ENCODE measurements around the gene SATB2.

DNA sequence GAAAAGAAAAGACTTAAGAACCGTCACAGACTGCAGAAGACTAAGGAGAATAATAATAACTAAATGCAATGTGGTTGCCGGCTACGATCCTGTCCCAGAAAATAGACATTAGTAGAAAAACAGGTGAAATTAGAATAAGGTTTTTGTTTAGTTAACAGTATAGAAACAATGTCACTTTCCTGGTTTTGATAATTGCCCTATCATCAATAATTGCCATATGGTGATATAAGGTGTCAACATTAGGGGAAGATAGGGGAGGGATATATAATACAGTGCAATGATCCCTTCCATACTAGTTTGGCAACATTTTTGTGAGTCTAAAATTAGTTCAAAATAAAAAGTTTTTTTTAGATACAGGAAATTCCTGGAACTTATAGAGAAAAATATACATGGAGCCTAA lies 144.8 kb downstream of the SATB2 start:
- TF ChIP-seq, protein P1, sequence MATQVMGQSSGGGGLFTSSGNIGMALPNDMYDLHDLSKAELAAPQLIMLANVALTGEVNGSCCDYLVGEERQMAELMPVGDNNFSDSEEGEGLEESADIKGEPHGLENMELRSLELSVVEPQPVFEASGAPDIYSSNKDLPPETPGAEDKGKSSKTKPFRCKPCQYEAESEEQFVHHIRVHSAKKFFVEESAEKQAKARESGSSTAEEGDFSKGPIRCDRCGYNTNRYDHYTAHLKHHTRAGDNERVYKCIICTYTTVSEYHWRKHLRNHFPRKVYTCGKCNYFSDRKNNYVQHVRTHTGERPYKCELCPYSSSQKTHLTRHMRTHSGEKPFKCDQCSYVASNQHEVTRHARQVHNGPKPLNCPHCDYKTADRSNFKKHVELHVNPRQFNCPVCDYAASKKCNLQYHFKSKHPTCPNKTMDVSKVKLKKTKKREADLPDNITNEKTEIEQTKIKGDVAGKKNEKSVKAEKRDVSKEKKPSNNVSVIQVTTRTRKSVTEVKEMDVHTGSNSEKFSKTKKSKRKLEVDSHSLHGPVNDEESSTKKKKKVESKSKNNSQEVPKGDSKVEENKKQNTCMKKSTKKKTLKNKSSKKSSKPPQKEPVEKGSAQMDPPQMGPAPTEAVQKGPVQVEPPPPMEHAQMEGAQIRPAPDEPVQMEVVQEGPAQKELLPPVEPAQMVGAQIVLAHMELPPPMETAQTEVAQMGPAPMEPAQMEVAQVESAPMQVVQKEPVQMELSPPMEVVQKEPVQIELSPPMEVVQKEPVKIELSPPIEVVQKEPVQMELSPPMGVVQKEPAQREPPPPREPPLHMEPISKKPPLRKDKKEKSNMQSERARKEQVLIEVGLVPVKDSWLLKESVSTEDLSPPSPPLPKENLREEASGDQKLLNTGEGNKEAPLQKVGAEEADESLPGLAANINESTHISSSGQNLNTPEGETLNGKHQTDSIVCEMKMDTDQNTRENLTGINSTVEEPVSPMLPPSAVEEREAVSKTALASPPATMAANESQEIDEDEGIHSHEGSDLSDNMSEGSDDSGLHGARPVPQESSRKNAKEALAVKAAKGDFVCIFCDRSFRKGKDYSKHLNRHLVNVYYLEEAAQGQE (IDR thresholded peaks at IDR 0.05; ENCODE audit: unreplicated experiment), result no peak
- TF ChIP-seq, protein P2, sequence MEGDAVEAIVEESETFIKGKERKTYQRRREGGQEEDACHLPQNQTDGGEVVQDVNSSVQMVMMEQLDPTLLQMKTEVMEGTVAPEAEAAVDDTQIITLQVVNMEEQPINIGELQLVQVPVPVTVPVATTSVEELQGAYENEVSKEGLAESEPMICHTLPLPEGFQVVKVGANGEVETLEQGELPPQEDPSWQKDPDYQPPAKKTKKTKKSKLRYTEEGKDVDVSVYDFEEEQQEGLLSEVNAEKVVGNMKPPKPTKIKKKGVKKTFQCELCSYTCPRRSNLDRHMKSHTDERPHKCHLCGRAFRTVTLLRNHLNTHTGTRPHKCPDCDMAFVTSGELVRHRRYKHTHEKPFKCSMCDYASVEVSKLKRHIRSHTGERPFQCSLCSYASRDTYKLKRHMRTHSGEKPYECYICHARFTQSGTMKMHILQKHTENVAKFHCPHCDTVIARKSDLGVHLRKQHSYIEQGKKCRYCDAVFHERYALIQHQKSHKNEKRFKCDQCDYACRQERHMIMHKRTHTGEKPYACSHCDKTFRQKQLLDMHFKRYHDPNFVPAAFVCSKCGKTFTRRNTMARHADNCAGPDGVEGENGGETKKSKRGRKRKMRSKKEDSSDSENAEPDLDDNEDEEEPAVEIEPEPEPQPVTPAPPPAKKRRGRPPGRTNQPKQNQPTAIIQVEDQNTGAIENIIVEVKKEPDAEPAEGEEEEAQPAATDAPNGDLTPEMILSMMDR (conservative IDR thresholded peaks at IDR 0.05; ENCODE audit: low read depth in 2 of 2), result no peak
- TF ChIP-seq EZH2phosphoT487 (IDR thresholded peaks at IDR 0.05; ENCODE audit: unreplicated experiment), result no peak
- TF ChIP-seq POLR2AphosphoS5 (IDR thresholded peaks at IDR 0.05; ENCODE audit: low read depth), result no peak
- TF ChIP-seq EZH2 (IDR thresholded peaks at IDR 0.05; ENCODE audit: low read depth, unreplicated experiment), result no peak
- TF ChIP-seq JUNB (IDR thresholded peaks at IDR 0.05; ENCODE audit: unreplicated experiment), result no peak
- TF ChIP-seq, protein P3, sequence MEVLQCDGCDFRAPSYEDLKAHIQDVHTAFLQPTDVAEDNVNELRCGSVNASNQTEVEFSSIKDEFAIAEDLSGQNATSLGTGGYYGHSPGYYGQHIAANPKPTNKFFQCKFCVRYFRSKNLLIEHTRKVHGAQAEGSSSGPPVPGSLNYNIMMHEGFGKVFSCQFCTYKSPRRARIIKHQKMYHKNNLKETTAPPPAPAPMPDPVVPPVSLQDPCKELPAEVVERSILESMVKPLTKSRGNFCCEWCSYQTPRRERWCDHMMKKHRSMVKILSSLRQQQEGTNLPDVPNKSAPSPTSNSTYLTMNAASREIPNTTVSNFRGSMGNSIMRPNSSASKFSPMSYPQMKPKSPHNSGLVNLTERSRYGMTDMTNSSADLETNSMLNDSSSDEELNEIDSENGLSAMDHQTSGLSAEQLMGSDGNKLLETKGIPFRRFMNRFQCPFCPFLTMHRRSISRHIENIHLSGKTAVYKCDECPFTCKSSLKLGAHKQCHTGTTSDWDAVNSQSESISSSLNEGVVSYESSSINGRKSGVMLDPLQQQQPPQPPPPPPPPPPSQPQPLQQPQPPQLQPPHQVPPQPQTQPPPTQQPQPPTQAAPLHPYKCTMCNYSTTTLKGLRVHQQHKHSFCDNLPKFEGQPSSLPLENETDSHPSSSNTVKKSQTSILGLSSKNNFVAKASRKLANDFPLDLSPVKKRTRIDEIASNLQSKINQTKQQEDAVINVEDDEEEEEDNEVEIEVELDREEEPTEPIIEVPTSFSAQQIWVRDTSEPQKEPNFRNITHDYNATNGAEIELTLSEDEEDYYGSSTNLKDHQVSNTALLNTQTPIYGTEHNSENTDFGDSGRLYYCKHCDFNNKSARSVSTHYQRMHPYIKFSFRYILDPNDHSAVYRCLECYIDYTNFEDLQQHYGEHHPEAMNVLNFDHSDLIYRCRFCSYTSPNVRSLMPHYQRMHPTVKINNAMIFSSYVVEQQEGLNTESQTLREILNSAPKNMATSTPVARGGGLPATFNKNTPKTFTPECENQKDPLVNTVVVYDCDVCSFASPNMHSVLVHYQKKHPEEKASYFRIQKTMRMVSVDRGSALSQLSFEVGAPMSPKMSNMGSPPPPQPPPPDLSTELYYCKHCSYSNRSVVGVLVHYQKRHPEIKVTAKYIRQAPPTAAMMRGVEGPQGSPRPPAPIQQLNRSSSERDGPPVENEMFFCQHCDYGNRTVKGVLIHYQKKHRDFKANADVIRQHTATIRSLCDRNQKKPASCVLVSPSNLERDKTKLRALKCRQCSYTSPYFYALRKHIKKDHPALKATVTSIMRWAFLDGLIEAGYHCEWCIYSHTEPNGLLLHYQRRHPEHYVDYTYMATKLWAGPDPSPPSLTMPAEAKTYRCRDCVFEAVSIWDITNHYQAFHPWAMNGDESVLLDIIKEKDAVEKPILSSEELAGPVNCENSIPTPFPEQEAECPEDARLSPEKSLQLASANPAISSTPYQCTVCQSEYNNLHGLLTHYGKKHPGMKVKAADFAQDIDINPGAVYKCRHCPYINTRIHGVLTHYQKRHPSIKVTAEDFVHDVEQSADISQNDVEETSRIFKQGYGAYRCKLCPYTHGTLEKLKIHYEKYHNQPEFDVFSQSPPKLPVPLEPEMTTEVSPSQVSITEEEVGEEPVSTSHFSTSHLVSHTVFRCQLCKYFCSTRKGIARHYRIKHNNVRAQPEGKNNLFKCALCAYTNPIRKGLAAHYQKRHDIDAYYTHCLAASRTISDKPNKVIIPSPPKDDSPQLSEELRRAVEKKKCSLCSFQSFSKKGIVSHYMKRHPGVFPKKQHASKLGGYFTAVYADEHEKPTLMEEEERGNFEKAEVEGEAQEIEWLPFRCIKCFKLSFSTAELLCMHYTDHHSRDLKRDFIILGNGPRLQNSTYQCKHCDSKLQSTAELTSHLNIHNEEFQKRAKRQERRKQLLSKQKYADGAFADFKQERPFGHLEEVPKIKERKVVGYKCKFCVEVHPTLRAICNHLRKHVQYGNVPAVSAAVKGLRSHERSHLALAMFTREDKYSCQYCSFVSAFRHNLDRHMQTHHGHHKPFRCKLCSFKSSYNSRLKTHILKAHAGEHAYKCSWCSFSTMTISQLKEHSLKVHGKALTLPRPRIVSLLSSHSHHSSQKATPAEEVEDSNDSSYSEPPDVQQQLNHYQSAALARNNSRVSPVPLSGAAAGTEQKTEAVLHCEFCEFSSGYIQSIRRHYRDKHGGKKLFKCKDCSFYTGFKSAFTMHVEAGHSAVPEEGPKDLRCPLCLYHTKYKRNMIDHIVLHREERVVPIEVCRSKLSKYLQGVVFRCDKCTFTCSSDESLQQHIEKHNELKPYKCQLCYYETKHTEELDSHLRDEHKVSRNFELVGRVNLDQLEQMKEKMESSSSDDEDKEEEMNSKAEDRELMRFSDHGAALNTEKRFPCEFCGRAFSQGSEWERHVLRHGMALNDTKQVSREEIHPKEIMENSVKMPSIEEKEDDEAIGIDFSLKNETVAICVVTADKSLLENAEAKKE (CRISPR knock-in tag; IDR thresholded peaks at IDR 0.05), result no peak
